ENCODE data around the gene FRAS1.
A peak's percentile ranks its signal among the peaks of the same experiment; 100 is the strongest.

DNA sequence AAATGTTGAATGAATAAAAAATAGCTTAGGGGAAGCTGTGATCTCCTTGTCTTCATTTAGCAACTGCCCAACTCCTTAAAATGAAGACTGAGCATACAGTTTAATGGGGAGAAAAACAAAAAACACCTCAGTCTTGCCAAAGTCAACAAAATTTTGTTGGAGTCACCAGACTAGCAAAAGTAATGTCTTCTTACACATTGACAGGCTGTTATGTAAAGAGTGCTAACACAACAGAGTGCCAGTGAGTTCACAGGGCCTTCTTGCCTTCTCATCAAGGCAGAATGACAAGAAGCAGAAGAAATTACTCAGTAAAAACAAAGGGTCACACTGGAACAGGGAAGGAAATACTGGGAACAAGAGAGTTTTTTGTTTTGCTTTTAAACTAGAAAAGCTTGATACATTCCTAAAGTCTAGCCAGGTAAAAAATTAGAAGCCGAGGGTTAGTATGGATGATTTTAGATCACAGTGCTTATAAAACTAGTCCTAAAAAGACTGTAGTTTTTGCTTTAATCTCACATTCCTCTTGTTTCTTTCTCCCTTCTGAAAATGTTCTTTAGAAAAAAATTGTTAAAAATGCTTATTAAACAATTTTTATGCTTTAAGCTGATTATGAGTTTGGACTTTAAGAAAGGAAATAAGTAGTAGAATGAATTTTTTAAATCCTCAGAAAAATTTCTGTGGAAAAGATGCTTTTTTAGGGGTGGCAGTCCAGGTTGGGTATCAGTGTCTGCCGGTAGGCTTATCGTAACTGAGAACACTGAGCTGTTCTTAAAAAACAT, 38.7 kb upstream of the FRAS1 start:
- TF ChIP-seq CTCF (IDR thresholded peaks at IDR 0.05) = no peak
- TF ChIP-seq POLR2AphosphoS5 (IDR thresholded peaks at IDR 0.05) = peak; percentile 72
- no peak for TF ChIP-seq POLR2A (IDR thresholded peaks at IDR 0.05)

All from prostate gland (tissue), 2 donors.